SK-N-SH (cell line): ENCODE data around the gene ZNF516. TPM values are rescaled to one million over a fixed set of nuclear protein-coding genes. Genes with fewer than 3 reads are reported as not detected.

Experiments
- CTCF ChIA-PET: fragments of 300-600, 350-600 bp; formaldehyde crosslinking; extraction: SDS; loops from one replicate; lab custom pipeline; 2021; lab: Yijun Ruan, JAX
- POLR2A ChIA-PET: fragments of 350-600 bp; sonication (Branson Sonifier 250); formaldehyde crosslinking; extraction: SDS; loops from one replicate; lab custom pipeline; 2020; ENCODE audit warnings: antibody characterized with exemption, inconsistent platforms; lab: Yijun Ruan, JAX
- DNase-seq: peaks from one replicate; pipeline ENCODE4 v3.0.0; 2012
- H2AFZ ChIP-seq: fragments of 200-600 bp; sonication (generic); 2 replicates; pipeline ENCODE4 v1.8.1; 2016; ENCODE audit warnings: antibody characterized with exemption, mild to moderate bottlenecking, low read depth
- H3F3A ChIP-seq: fragments of 200-600 bp; sonication (generic); replicated peaks from 2 replicates; pipeline ENCODE3; 2016; ENCODE audit warnings: antibody characterized with exemption, mild to moderate bottlenecking; ENCODE audit not compliant: insufficient read depth
- H3K27ac ChIP-seq, 2 experiments: fragments of 200-500 bp in 1 of 2; fragments of 200-600 bp in 1 of 2; sonication (Bioruptor generic) in 1 of 2; sonication (generic), shearing (Covaris generic) in 1 of 2; 2 replicates each; pipeline versions ENCODE4 v1.5.1 to v1.6.1; 2014 to 2016; ENCODE audit warnings: low read depth in 2 of 2, inconsistent platforms in 1 of 2, low read length in 1 of 2, mild to moderate bottlenecking in 1 of 2, mixed read lengths in 1 of 2
- H3K27me3 ChIP-seq: fragments of 200-600 bp; sonication (generic), shearing (Covaris generic); 2 replicates; pipeline ENCODE4 v1.6.1; 2016; ENCODE audit warnings: mixed run types; ENCODE audit not compliant: insufficient read depth
- H3K36me3 ChIP-seq, 2 experiments: fragments of 200-500 bp in 1 of 2; fragments of 200-600 bp in 1 of 2; sonication (Bioruptor generic) in 1 of 2; sonication (generic) in 1 of 2; replicated peaks in 1 of 2; 2 replicates each; pipeline versions ENCODE3 to v1.5.1; 2014 to 2016; ENCODE audit warnings: low read length in 1 of 2, mild to moderate bottlenecking in 1 of 2; ENCODE audit not compliant: insufficient read depth in 2 of 2, control insufficient read depth in 1 of 2
- H3K4me1 ChIP-seq, 2 experiments: fragments of 200-500 bp in 1 of 2; fragments of 200-600 bp in 1 of 2; sonication (Bioruptor generic) in 1 of 2; sonication (generic), shearing (Covaris generic) in 1 of 2; 2 replicates each; pipeline versions ENCODE4 v1.5.1 to v1.6.1; 2014 to 2016; ENCODE audit warnings: low read depth in 1 of 2, low read length in 1 of 2, mixed run types in 1 of 2; ENCODE audit not compliant: insufficient read depth in 2 of 2, control insufficient read depth in 1 of 2
- H3K4me2 ChIP-seq: fragments of 200-600 bp; sonication (generic), shearing (Covaris generic); 2 replicates; pipeline ENCODE4 v1.6.1; 2017; ENCODE audit warnings: mixed run types
- H3K4me3 ChIP-seq, 2 experiments: fragments of 200-500 bp in 1 of 2; fragments of 200-600 bp in 1 of 2; sonication (Bioruptor generic) in 1 of 2; sonication (generic), shearing (Covaris generic) in 1 of 2; 2 replicates each; pipeline versions ENCODE4 v1.5.1 to v1.8.1; 2014 to 2016; ENCODE audit warnings: low read depth in 2 of 2, inconsistent platforms in 1 of 2, low read length in 1 of 2, mild to moderate bottlenecking in 1 of 2, mixed read lengths in 1 of 2, moderate library complexity in 1 of 2
- H3K79me2 ChIP-seq: fragments of 200-600 bp; sonication (generic); 2 replicates; pipeline ENCODE4 v1.8.1; 2017; ENCODE audit warnings: mild to moderate bottlenecking; ENCODE audit not compliant: insufficient read depth
- H3K9ac ChIP-seq: fragments of 200-600 bp; sonication (generic); 2 replicates; pipeline ENCODE4 v1.6.1; 2017; ENCODE audit warnings: mixed run types
- H3K9me2 ChIP-seq: fragments of 200-600 bp; sonication (generic); 2 replicates; pipeline ENCODE4 v1.6.1; 2017; ENCODE audit warnings: mixed run types
- H3K9me3 ChIP-seq: fragments of 200-600 bp; sonication (generic); 2 replicates; pipeline ENCODE4 v1.6.1; 2017; ENCODE audit warnings: mixed run types, mild to moderate bottlenecking, moderate library complexity
- H4K20me1 ChIP-seq: fragments of 200-600 bp; sonication (generic); 2 replicates; pipeline ENCODE4 v1.6.1; 2017; ENCODE audit warnings: mild to moderate bottlenecking, mixed run types; ENCODE audit not compliant: insufficient read depth
- CHD2 ChIP-seq: fragments of 150-350 bp; IDR thresholded peaks from 2 replicates; pipeline ENCODE4 v1.6.1; 2018; ENCODE audit warnings: low read length; ENCODE audit not compliant: partially characterized antibody
- EP300 ChIP-seq, 2 experiments: IDR thresholded peaks; 2 replicates each; pipeline versions ENCODE4 v1.4.0 to v1.6.1; 2012; ENCODE audit warnings: borderline replicate concordance in 1 of 2, low read depth in 1 of 2, low read length in 1 of 2
- EZH2phosphoT487 ChIP-seq: fragments of 200-600 bp; sonication (generic); IDR thresholded peaks from 2 replicates; pipeline ENCODE4 v1.6.1; 2017; ENCODE audit warnings: low read depth, mixed run types, mild to moderate bottlenecking, antibody characterized with exemption, moderate library complexity, borderline replicate concordance
- FOSL2 ChIP-seq: IDR thresholded peaks from 2 replicates; pipeline ENCODE4 v1.4.0; 2012; ENCODE audit warnings: low read depth, mild to moderate bottlenecking, moderate library complexity, borderline replicate concordance
- FOXJ3 ChIP-seq: sonication (generic); formaldehyde crosslinking; IDR thresholded peaks from 2 replicates; pipeline ENCODE4 v1.5.1; 2020; ENCODE audit warnings: mild to moderate bottlenecking, missing genetic modification reagents
- FOXM1 ChIP-seq: IDR thresholded peaks from 2 replicates; pipeline ENCODE4 v1.4.0; 2012; ENCODE audit warnings: low read depth, mild to moderate bottlenecking
- GATA2 ChIP-seq: sonication (generic); formaldehyde crosslinking; IDR thresholded peaks from 2 replicates; pipeline ENCODE4 v1.5.0; 2020; ENCODE audit warnings: mild to moderate bottlenecking, missing genetic modification reagents
- JUND ChIP-seq: IDR thresholded peaks from 2 replicates; pipeline ENCODE4 v1.4.0; 2012
- MEF2A ChIP-seq: IDR thresholded peaks from 2 replicates; pipeline ENCODE4 v1.4.0; 2012; ENCODE audit warnings: low read depth, borderline replicate concordance
- MXI1 ChIP-seq: IDR thresholded peaks from 2 replicates; pipeline ENCODE4 v1.6.1; 2012; ENCODE audit warnings: mild to moderate bottlenecking, low read depth, low read length, improper control_type of control experiment
- NRF1 ChIP-seq: IDR thresholded peaks from 2 replicates; pipeline ENCODE4 v1.6.1; 2012; ENCODE audit warnings: low read depth, mild to moderate bottlenecking, low read length
- POLR2AphosphoS5 ChIP-seq: IDR thresholded peaks from 2 replicates; pipeline ENCODE4 v1.6.1; 2012; ENCODE audit warnings: low read depth, low read length
- RCOR1 ChIP-seq: fragments of 150-350 bp; IDR thresholded peaks from 2 replicates; pipeline ENCODE4 v1.6.1; 2017; ENCODE audit warnings: antibody characterized with exemption, low read length
- RFX5 ChIP-seq: IDR thresholded peaks from 2 replicates; pipeline ENCODE4 v1.6.1; 2012; ENCODE audit warnings: mild to moderate bottlenecking, improper control_type of control experiment, low read length
- RXRA ChIP-seq: IDR thresholded peaks from 2 replicates; pipeline ENCODE4 v1.4.0; 2012; ENCODE audit warnings: low read depth, mild to moderate bottlenecking, borderline replicate concordance
- SMC3 ChIP-seq: IDR thresholded peaks from 2 replicates; pipeline ENCODE4 v1.6.1; 2012; ENCODE audit warnings: low read depth, low read length, improper control_type of control experiment
- TAF1 ChIP-seq: IDR thresholded peaks from 2 replicates; pipeline ENCODE4 v1.6.1; 2012; ENCODE audit warnings: low read depth, mild to moderate bottlenecking, low read length, moderate library complexity, borderline replicate concordance
- TEAD4 ChIP-seq: IDR thresholded peaks from 2 replicates; pipeline ENCODE4 v1.4.0; 2012; ENCODE audit warnings: mild to moderate bottlenecking, borderline replicate concordance; ENCODE audit not compliant: insufficient read depth
- WGBS: methylation state at CpG from one replicate; pipeline ENCODE4 v1.1.6; 2017; ENCODE audit warnings: low lambda C conversion rate; 5-methylcytosine and 5-hydroxymethylcytosine counted together
- polyA plus RNA-seq, 3 experiments: library from polyadenylated mRNA; depleted of rRNA; stranded (reverse); fragments of >200 nt; gene quantifications; 2 replicates each; pipeline ENCODE4 v1.2.3, GENCODE V29; 2012
- TF ChIP-seq, protein P1 (sequence below): IDR thresholded peaks from 2 replicates; pipeline ENCODE4 v1.4.0; 2012; ENCODE audit warnings: low read depth
- TF ChIP-seq, protein P2 (sequence below): fragments of 150-350 bp; IDR thresholded peaks from 2 replicates; pipeline ENCODE4 v1.6.1; 2017; ENCODE audit warnings: antibody characterized with exemption, low read length, low read depth, borderline replicate concordance

The ZNF516 gene
- polyA plus RNA-seq, 1 of the 3 experiments (the other 2 are of a cell fraction) = 4.4 TPM

DNA sequence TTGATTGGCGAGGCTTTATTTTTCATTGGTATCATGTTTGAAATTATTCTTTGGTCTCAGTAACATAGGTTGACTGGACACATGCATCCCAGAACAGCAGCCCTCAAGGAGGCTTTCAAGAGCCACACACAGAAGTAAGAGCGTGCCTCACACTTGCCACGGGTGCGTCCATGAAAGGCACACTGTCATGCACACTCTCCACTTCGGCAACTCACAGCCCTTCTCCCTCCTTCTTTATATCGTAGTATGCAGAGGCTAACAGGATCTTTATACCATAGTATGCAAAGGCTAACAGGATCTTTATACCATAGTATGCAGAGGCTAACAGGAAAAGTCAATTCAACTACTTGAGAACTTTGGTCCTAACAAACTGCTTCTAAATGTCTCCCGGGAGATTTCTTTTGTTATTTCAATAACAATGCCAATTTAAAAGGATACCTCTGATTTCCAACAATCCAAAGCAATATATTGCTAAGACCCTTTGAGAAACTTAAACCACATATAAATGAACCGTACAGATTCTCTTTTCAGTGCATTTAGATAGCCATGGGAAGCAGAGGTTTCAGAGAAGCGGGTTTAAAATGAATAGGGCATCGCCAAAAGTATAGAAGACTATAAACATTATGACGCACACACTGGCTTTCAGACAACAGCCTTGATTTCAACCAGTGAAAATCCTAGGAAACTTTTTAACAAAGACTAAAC lies 26.5 kb upstream of the ZNF516 start:
- Histone ChIP-seq H3K4me2 (no peak overlapping the region), H2AFZ (no peak overlapping the region), H3K79me2 (no peaks in the 10 kb centered on the region), H3K27me3 (no peaks in the 10 kb centered on the region; the same call in 1 of the 2 replicates), H3K27ac (no peak overlapping the region), H3K9ac (no peak overlapping the region), H3F3A (no peaks in the 10 kb centered on the region), H3K36me3 (no peaks in the 10 kb centered on the region), H3K9me2 (no peaks in the 10 kb centered on the region), H3K9me3 (no peaks in the 10 kb centered on the region), H3K4me3 (no peak overlapping the region), H3K4me1 (no peaks in the 10 kb centered on the region), H4K20me1 (no peaks in the 10 kb centered on the region)
- DNase-seq = no peak
- TF ChIP-seq JUND (no peak), RCOR1 (no peak), SMC3 (no peak), NRF1 (no peak)
- 36% methylated on average over 11 of the region's 11 CpGs for WGBS
- ChIA-PET POLR2A (no interaction called here), CTCF (interaction anchor here (1.1 kb wide), 1 partner anchor 24 kb away, joined by 3 read pairs; no protein-coding TSS in a partner anchor)

DNA sequence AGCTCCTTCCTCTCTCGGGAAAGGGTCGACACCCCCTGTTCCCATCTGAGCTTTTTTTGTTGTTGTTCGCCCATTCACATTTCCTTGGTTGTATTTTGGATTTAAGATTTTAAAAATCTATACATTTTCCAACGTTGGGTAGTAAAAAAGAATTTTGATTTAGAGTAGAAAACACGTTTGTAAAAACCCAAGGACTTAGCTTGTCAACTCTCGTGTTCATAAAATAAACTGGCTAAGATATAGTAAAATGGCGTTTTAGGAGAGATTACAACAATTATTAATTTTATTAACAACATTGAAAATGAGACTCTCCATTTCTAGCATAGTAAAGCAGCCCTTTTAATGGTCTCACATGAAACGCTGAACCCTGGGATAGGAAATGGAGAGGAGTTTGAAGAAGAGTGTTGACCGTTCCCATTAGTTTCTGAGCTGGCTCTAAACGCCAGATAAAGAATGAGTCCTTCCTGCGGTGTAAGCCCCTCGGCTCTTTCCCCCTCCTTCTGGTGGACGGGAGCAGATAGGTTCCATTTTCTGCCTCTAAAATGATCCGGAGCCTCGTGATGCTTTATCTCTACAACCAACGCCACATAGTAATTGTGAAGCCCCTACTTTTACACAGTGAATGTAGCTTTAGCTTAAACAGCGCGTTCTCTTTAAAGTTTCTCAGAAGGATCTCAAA lies 24.0 kb upstream of the ZNF516 start:
- H3K4me1 ChIP-seq = no peaks in the 10 kb centered on the region
- H3K79me2 ChIP-seq = no peaks in the 10 kb centered on the region
- POLR2A ChIA-PET = no interaction called here
- no peaks in the 10 kb centered on the region for H3K9me2 ChIP-seq
- no peak overlapping the region for H3K27ac ChIP-seq
- no peak for DNase-seq
- CTCF ChIA-PET = interaction anchor here (1.2 kb wide), 1 partner anchor 119 kb away, joined by 5 read pairs; no protein-coding TSS in a partner anchor
- H3K36me3 ChIP-seq = no peaks in the 10 kb centered on the region
- H3K9ac ChIP-seq = no peak overlapping the region
- TF ChIP-seq SMC3 (no peak), TAF1 (no peak), JUND (no peak), FOXJ3 (no peak), RFX5 (no peak), FOXM1 (no peak), MEF2A (no peak), EP300 (IDR thresholded peaks at IDR 0.05; ENCODE audit: borderline replicate concordance in 1 of 2, low read depth in 1 of 2, low read length in 1 of 2) (no peak), RXRA (no peak), GATA2 (CRISPR knock-in tag) (no peak), MXI1 (no peak), CHD2 (no peak), TEAD4 (no peak), POLR2AphosphoS5 (no peak), EZH2phosphoT487 (no peak), FOSL2 (no peak)
- TF ChIP-seq, protein P1, sequence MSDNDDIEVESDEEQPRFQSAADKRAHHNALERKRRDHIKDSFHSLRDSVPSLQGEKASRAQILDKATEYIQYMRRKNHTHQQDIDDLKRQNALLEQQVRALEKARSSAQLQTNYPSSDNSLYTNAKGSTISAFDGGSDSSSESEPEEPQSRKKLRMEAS = no peak
- TF ChIP-seq, protein P2, sequence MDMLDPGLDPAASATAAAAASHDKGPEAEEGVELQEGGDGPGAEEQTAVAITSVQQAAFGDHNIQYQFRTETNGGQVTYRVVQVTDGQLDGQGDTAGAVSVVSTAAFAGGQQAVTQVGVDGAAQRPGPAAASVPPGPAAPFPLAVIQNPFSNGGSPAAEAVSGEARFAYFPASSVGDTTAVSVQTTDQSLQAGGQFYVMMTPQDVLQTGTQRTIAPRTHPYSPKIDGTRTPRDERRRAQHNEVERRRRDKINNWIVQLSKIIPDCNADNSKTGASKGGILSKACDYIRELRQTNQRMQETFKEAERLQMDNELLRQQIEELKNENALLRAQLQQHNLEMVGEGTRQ = no peak
- TF ChIP-seq, all 33 proteins: peak for 0
- Histone ChIP-seq H3K27me3 (no peaks in the 10 kb centered on the region; the same call in 1 of the 2 replicates), H3K4me3 (no peak overlapping the region), H3K9me3 (no peaks in the 10 kb centered on the region), H3F3A (no peaks in the 10 kb centered on the region), H2AFZ (no peak overlapping the region), H4K20me1 (no peaks in the 10 kb centered on the region), H3K4me2 (no peak overlapping the region)
- WGBS = 41% methylated on average over 18 of the region's 18 CpGs
